Kidney (tissue), 22 donors: ENCODE data around the gene ASAP2. TPM values are rescaled to one million over a fixed set of nuclear protein-coding genes. Genes with fewer than 3 reads are reported as not detected.

Experiments
- DNase-seq, 5 donors: peaks; one replicate each; pipeline ENCODE4 v3.0.0-alpha.2; 2013 to 2020
- FAIRE-seq: peaks from 2 replicates; lab custom pipeline; 2012; peaks lifted over from hg19 to GRCh38; lab: Jason Lieb, UNC
- H3K27ac ChIP-seq, 2 donors: one replicate each; pipeline ENCODE4 v1.7.0; 2013; ENCODE audit warnings: low read depth in 2 of 2, low read length in 2 of 2, inconsistent platforms in 1 of 2
- H3K27me3 ChIP-seq: one replicate; pipeline ENCODE4 v1.7.1; 2013; ENCODE audit warnings: low read length, inconsistent platforms; ENCODE audit not compliant: control insufficient read depth, insufficient read depth
- H3K36me3 ChIP-seq, 3 donors: one replicate each; pipeline versions ENCODE4 v1.7.0 to v1.7.1; 2013; ENCODE audit warnings: low read length in 3 of 3, control low read depth in 1 of 3, inconsistent platforms in 1 of 3; ENCODE audit not compliant: insufficient read depth in 3 of 3, control insufficient read depth in 2 of 3
- H3K4me1 ChIP-seq, 3 donors: one replicate each; pipeline versions ENCODE4 v1.7.0 to v1.7.1; 2013; ENCODE audit warnings: low read length in 3 of 3, inconsistent platforms in 1 of 3, low read depth in 1 of 3; ENCODE audit not compliant: control insufficient read depth in 2 of 3, insufficient read depth in 2 of 3
- H3K4me3 ChIP-seq, 3 donors: one replicate each; pipeline versions ENCODE4 v1.7.0 to v1.8.1; 2013; ENCODE audit warnings: low read length in 3 of 3, control low read depth in 1 of 3, inconsistent platforms in 1 of 3
- H3K9ac ChIP-seq, 3 donors: one replicate each; pipeline versions ENCODE4 v1.7.0 to v1.7.1; 2013; ENCODE audit warnings: low read length in 3 of 3, control low read depth in 1 of 3, inconsistent platforms in 1 of 3
- H3K9me3 ChIP-seq, 3 donors: one replicate each; pipeline versions ENCODE4 v1.7.0 to v1.7.1; 2013; ENCODE audit warnings: low read length in 3 of 3, control low read depth in 1 of 3, inconsistent platforms in 1 of 3; ENCODE audit not compliant: control insufficient read depth in 2 of 3, insufficient read depth in 1 of 3
- CTCF ChIP-seq: IDR thresholded peaks from 3 replicates; pipeline ENCODE4 v1.5.1; 2012; ENCODE audit warnings: mild to moderate bottlenecking, moderate library complexity, borderline replicate concordance; ENCODE audit not compliant: insufficient read depth; ENCODE audit errors: extremely low read depth
- intact Hi-C: fragments of 100-400 bp; cut with DNase I; formaldehyde crosslinking; loops from one replicate; pipeline ENCODE4 v1.11.1; 2022
- long read RNA-seq, 10 donors: library from polyadenylated mRNA in 1 of 10; unstranded in 1 of 10; transcript quantifications; one replicate each; pipeline ENCODE4 v2.0.0 and lab custom pipeline, GENCODE V29; 2021 to 2026
- polyA plus RNA-seq: library from polyadenylated mRNA; stranded (reverse); fragments of 350-450 nt; fragmentation: Illumina TruSeq; extraction: RNeasy Lipid Tissue Mini Kit (QIAGEN cat#74804); gene quantifications from one replicate; pipeline ENCODE4 v1.2.3, GENCODE V29; 2014; ENCODE audit warnings: low read depth, low replicate concordance; ENCODE audit not compliant: insufficient read depth
- total RNA-seq: library from RNA; stranded (reverse); fragmentation: NEBNext Ultra II Directional; extraction: Animal tissue kit (Norgen Biotek cat#: 25700); gene quantifications from one replicate; pipeline ENCODE4 v1.2.1, GENCODE V29; 2021
- donor health status: control.
- donor health status: control.
- donor health status: control.
- donor health status: control.
- donor health status: control.
- donor health status: DM: yes; HTN: yes; CAD: no.
- donor health status: Normal renal cell carcinoma (clear cell type).

Gene ASAP2
- 54.8 TPM for total RNA-seq
- polyA plus RNA-seq, result 26.2 TPM
- long read RNA-seq, donor 1, full-length matches to known transcripts, result 2 of 36 reads
- long read RNA-seq, donor 1, partial matches to known transcripts, result 34 of 36 reads
- long read RNA-seq, donor 1, other reads (novel, unspliced or antisense), result 0 of 36 reads
- long read RNA-seq, donor 2, result 0 reads
- long read RNA-seq, donor 3, full-length matches to known transcripts, result 5 of 87 reads
- long read RNA-seq, donor 3, partial matches to known transcripts, result 82 of 87 reads
- long read RNA-seq, donor 3, other reads (novel, unspliced or antisense), result 0 of 87 reads
- long read RNA-seq, donor 4, full-length matches to known transcripts, result 4 of 12 reads
- long read RNA-seq, donor 4, partial matches to known transcripts, result 8 of 12 reads
- long read RNA-seq, donor 4, other reads (novel, unspliced or antisense), result 0 of 12 reads
- long read RNA-seq, donor 5, result 0 reads
- long read RNA-seq, donor 6, partial matches to known transcripts, result 14 of 14 reads
- long read RNA-seq, donor 6, other reads (novel, unspliced or antisense), result 0 of 14 reads
- long read RNA-seq, donor 7, full-length matches to known transcripts, result 4 of 41 reads
- long read RNA-seq, donor 7, partial matches to known transcripts, result 25 of 41 reads
- long read RNA-seq, donor 7, other reads (novel, unspliced or antisense), result 12 of 41 reads
- long read RNA-seq, donor 8, full-length matches to known transcripts, result 3 of 28 reads
- long read RNA-seq, donor 8, partial matches to known transcripts, result 25 of 28 reads
- long read RNA-seq, donor 8, other reads (novel, unspliced or antisense), result 0 of 28 reads
- long read RNA-seq, donor 9, full-length matches to known transcripts, result 1 of 56 reads
- long read RNA-seq, donor 9, partial matches to known transcripts, result 40 of 56 reads
- long read RNA-seq, donor 9, other reads (novel, unspliced or antisense), result 15 of 56 reads
- long read RNA-seq, donor 10, full-length matches to known transcripts, result 5 of 30 reads
- long read RNA-seq, donor 10, partial matches to known transcripts, result 25 of 30 reads
- long read RNA-seq, donor 10, other reads (novel, unspliced or antisense), result 0 of 30 reads

GRCh38 chr2:9205963-9206948 is at the start of gene ASAP2:
ASAP2 (plus strand) TSS chr2:9206812; CDS start chr2:9207105, 293 bp downstream.
- no peaks in the 10 kb centered on the region for H3K9me3 ChIP-seq
- peak; percentile 54 for TF ChIP-seq CTCF
- FAIRE-seq (no peak), DNase-seq (peak; percentile 77 to 88 (median 87))
- H3K27me3 ChIP-seq, result no peaks in the 10 kb centered on the region
- intact Hi-C loops, result no loop called here
- H3K27ac ChIP-seq, result peak within 1 kb of the TSS; percentile 89 to 91
- H3K9ac ChIP-seq, result peak within 1 kb of the TSS; percentile 40 to 88 (median 72)
- peaks cover 2 to 21% (median 9%) of the 10 kb centered on the region in 3 donors for H3K4me1 ChIP-seq
- H3K36me3 ChIP-seq, result no peaks in the 10 kb centered on the region
- peak within 1 kb of the TSS; percentile 59 to 80 (median 74) for H3K4me3 ChIP-seq

- no peak overlapping the region for H3K27ac ChIP-seq
- FAIRE-seq (no peak), DNase-seq (no peak)
- no peaks in the 10 kb centered on the region for H3K9me3 ChIP-seq
- H3K4me3 ChIP-seq, result no peak overlapping the region
- H3K27me3 ChIP-seq, result no peaks in the 10 kb centered on the region
- no peaks in the 10 kb centered on the region for H3K4me1 ChIP-seq
- no peak overlapping the region for H3K9ac ChIP-seq
- intact Hi-C loops, result no loop called here
- no peak for TF ChIP-seq CTCF
- H3K36me3 ChIP-seq, result no peaks in the 10 kb centered on the region
Measured at GRCh38 chr2:9158786-9159779, 47.5 kb upstream of the ASAP2 start.
